Lower leg skin (tissue), 4 donors: ENCODE data around the gene HPS5. TPM values are rescaled to one million over a fixed set of nuclear protein-coding genes. Genes with fewer than 3 reads are reported as not detected.

ENCODE experiments used
- DNase-seq, 2 donors: peaks; one replicate each; pipeline ENCODE4 v3.0.0-alpha.2; 2019; ENCODE audit warnings: low spot score in 2 of 2
- H3K4me3 ChIP-seq: fragments of 200-600 bp; sonication (generic); 2 replicates; pipeline ENCODE4 v1.5.1; 2017; ENCODE audit warnings: mild to moderate bottlenecking, low read depth; ENCODE audit not compliant: poor library complexity, severe bottlenecking
- CTCF ChIP-seq, 3 donors: fragments of 450-650 bp; IDR thresholded peaks; one replicate each; pipeline ENCODE4 v1.5.1; 2016; ENCODE audit warnings: antibody characterized with exemption in 3 of 3, mild to moderate bottlenecking in 3 of 3, moderate library complexity in 2 of 3
- POLR2A ChIP-seq, 2 donors: fragments of 450-650 bp; IDR thresholded peaks; one replicate each; pipeline ENCODE4 v1.6.1; 2016 to 2017; ENCODE audit warnings: antibody characterized with exemption in 2 of 2, mild to moderate bottlenecking in 1 of 2, moderate library complexity in 1 of 2
- WGBS, 2 donors: methylation state at CpG; one replicate each; pipeline ENCODE4 v1.1.5; 2018; 5-methylcytosine and 5-hydroxymethylcytosine counted together
- intact Hi-C: fragments of 100-400 bp; cut with DNase I; formaldehyde crosslinking; loops from one replicate; pipeline ENCODE4 v1.15.0; 2023; ENCODE audit warnings: low total_unique reads
- total RNA-seq, 4 donors: library from RNA; depleted of rRNA; stranded (reverse); fragments of >200 nt; gene quantifications; one replicate each; pipeline ENCODE4 v1.1.0, GENCODE V29; 2016

HPS5 gene
- total RNA-seq, 4 donors from 2014 or later: 10.0 to 26.4 (median 20.4) TPM

DNA sequence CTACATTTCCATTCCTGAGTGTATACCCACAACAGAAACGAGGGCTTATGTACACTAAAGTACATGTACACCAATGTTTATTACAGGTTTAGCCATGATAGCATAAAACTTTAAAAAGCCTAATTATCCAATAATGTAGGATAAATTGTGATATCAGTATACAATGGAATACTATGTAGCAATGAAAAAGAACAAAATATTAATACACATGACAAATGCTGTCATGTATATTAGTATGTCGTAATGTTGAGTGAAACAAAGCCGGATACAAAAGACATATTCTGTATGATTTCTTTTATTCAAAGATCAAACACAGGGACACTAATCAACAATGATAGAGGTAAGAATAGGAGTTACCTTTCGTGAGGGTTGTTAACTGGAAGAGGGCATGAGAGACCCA is 88.0 kb downstream of the HPS5 start:
- WGBS, 2 donors: 91 to 95% methylated on average over 4 of the region's 4 CpGs
- DNase-seq: no peak
- TF ChIP-seq POLR2A (IDR thresholded peaks at IDR 0.05) (no peak), CTCF (IDR thresholded peaks at IDR 0.05) (no peak)
- no peak overlapping the region for H3K4me3 ChIP-seq
- intact Hi-C loops: no loop called here

- no peak overlapping the region for H3K4me3 ChIP-seq
- 85 to 86% methylated on average over 2 of the region's 2 CpGs for WGBS, 2 donors
- TF ChIP-seq POLR2A (IDR thresholded peaks at IDR 0.05) (no peak), CTCF (IDR thresholded peaks at IDR 0.05) (no peak)
- no peak for DNase-seq
- intact Hi-C loops: no loop called here
These were observed 91.1 kb downstream of the HPS5 start for GRCh38 chr11:18230859-18231258.

DNA sequence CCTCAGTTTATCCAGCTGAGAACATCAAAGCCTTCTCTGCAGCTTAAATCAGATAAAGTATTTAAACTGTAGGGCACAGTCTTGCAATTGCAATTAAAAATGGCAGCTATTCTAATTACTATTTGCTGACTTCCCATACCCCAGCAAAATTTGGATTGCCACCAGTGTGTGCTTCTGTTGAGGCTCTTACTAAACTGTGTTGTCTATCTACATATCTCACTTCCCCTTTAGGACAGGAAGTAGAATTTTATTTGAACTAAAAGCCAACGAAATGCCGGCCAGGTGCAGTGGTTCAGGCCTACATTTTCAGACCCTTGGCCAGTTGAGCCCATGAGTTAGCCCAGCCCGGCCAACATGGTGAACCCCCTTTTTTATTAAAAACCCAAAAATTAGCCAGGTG is 92.4 kb downstream of the HPS5 start:
- TF ChIP-seq POLR2A (IDR thresholded peaks at IDR 0.05): no peak
- TF ChIP-seq CTCF (IDR thresholded peaks at IDR 0.05): no peak
- WGBS, 2 donors: 84% methylated on average over 3 of the region's 3 CpGs
- H3K4me3 ChIP-seq: no peak overlapping the region
- no peak for DNase-seq
- intact Hi-C loops: no loop called here

Other genes with a start within 250 kb of the HPS5 start
- 10 to 100 TPM in 3 of 4 donors, 1 to 10 TPM in 1; 7.2 to 13.7 (median 11.5) TPM for gene SAAL1, start 216.1 kb downstream of the HPS5 start, total RNA-seq
- gene MRGPRX3, start 189.6 kb downstream of the HPS5 start, total RNA-seq: under 1 TPM in 1 of 4 donors, not detected in 3; 0.38 TPM
- gene MRGPRX4, start 149.3 kb downstream of the HPS5 start, total RNA-seq: not detected
- under 1 TPM in 1 of 4 donors, not detected in 3; 0.84 TPM for gene SAA4, start 85.3 kb downstream of the HPS5 start, total RNA-seq
- gene SAA2, start 73.5 kb downstream of the HPS5 start, total RNA-seq: 1 to 10 TPM; 2.8 to 5.5 (median 3.9) TPM
- 10 to 100 TPM; 16.8 to 44.3 (median 32.7) TPM for gene SAA1, start 55.9 kb downstream of the HPS5 start, total RNA-seq
- 10 to 100 TPM; 46.4 to 73.0 (median 53.5) TPM for gene GTF2H1, start 427 bp upstream of the HPS5 start, total RNA-seq
- gene LDHA, start 72.4 kb upstream of the HPS5 start, total RNA-seq: 100 to 1,000 TPM; 488 to 761 (median 562) TPM
- not detected for gene LDHC, start 90.2 kb upstream of the HPS5 start, total RNA-seq
- not detected for gene LDHAL6A, start 133.7 kb upstream of the HPS5 start, total RNA-seq
- 100 to 1,000 TPM in 1 of 4 donors, 10 to 100 TPM in 3; 76.9 to 103 (median 85.8) TPM for gene TSG101, start 204.8 kb upstream of the HPS5 start, total RNA-seq